HG03175 (cell line): ENCODE results near the gene ARHGAP26.

Source experiments
- ATAC-seq: cut with Tn5 transposase; IDR thresholded peaks from one replicate; pipeline ENCODE4 v1.9.1; 2021; ENCODE audit warnings: mild to moderate bottlenecking, moderate library complexity; ENCODE audit not compliant: unreplicated experiment

The ARHGAP26 gene, protein sequence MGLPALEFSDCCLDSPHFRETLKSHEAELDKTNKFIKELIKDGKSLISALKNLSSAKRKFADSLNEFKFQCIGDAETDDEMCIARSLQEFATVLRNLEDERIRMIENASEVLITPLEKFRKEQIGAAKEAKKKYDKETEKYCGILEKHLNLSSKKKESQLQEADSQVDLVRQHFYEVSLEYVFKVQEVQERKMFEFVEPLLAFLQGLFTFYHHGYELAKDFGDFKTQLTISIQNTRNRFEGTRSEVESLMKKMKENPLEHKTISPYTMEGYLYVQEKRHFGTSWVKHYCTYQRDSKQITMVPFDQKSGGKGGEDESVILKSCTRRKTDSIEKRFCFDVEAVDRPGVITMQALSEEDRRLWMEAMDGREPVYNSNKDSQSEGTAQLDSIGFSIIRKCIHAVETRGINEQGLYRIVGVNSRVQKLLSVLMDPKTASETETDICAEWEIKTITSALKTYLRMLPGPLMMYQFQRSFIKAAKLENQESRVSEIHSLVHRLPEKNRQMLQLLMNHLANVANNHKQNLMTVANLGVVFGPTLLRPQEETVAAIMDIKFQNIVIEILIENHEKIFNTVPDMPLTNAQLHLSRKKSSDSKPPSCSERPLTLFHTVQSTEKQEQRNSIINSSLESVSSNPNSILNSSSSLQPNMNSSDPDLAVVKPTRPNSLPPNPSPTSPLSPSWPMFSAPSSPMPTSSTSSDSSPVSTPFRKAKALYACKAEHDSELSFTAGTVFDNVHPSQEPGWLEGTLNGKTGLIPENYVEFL

GRCh38 chr5:142769793-142770649, at the start of gene ARHGAP26:
ARHGAP26 (plus strand) TSS chr5:142770377; CDS start chr5:142770762, 385 bp downstream.
- peak; percentile 98 for ATAC-seq

GRCh38 chr5:142720641-142721271, 49.4 kb upstream of the ARHGAP26 start:
- no peak for ATAC-seq

GRCh38 chr5:142722146-142722545, 48.0 kb upstream of the ARHGAP26 start:
- ATAC-seq = no peak

- no peak for ATAC-seq
These were observed 47.3 kb upstream of the ARHGAP26 start for GRCh38 chr5:142722896-142723295.

DNA sequence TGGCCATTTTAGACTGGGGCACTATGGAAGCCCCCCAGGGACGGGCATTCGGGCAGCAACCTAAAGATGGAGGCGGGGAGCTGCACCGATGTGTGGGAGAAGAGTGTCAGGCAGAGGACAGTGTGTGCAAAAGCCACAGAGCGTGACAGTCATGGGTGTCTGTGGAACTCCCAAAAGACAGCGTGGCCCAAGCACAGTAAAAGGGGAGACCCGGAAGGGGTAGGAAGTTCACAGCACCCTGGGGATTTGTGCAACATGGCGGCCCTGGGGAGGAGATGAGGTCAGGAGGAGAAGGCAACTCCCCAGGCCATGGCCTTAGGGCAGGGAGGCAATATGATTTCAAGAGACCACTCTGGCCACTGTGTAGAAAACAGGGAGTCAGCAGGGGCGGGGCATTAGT, 45.4 kb upstream of the ARHGAP26 start:
- ATAC-seq = no peak

- no peak for ATAC-seq
These were observed 44.7 kb upstream of the ARHGAP26 start for GRCh38 chr5:142725231-142726187.

GRCh38 chr5:142726188-142726731, 43.9 kb upstream of the ARHGAP26 start:
- ATAC-seq = no peak

DNA sequence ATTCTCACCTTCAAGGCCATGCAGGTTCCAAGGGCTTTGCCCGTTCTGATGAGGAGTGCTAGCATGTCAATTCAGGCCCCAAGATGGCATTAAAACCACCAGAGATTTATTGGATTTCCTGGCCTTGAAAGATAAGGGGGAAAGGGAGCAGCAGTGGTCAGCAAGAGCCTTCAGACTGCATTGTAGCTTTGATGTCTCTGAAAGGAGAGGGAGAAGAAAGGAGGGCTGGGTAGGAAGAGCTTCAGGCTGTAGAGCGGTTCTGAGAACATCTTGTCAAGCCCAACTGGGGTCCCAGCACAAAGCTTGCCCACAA, 42.5 kb upstream of the ARHGAP26 start:
- no peak for ATAC-seq

- ATAC-seq = no peak
These were observed 34.6 kb upstream of the ARHGAP26 start for GRCh38 chr5:142735323-142736246.

DNA sequence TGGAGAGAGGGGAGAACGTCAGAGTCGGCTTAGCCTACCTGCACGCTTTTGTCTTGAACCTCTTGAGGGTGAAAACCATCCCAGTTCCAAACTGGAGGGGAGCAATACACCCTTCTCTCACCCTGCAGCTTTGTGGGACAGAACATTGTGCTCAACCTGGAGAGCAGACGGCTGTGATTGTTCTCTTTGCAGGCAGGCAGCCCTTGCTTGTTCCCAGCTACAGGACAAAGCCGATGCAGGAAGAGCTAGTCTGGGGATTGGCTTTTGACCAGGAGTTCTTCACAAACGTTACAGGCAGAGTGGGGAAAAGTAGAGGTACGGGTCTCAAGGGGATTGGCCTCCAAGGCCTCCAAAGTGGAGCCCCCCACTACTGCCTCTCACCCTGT, 33.9 kb upstream of the ARHGAP26 start:
- ATAC-seq = no peak

- no peak for ATAC-seq
These were observed 33.0 kb upstream of the ARHGAP26 start for GRCh38 chr5:142737179-142737578.

DNA sequence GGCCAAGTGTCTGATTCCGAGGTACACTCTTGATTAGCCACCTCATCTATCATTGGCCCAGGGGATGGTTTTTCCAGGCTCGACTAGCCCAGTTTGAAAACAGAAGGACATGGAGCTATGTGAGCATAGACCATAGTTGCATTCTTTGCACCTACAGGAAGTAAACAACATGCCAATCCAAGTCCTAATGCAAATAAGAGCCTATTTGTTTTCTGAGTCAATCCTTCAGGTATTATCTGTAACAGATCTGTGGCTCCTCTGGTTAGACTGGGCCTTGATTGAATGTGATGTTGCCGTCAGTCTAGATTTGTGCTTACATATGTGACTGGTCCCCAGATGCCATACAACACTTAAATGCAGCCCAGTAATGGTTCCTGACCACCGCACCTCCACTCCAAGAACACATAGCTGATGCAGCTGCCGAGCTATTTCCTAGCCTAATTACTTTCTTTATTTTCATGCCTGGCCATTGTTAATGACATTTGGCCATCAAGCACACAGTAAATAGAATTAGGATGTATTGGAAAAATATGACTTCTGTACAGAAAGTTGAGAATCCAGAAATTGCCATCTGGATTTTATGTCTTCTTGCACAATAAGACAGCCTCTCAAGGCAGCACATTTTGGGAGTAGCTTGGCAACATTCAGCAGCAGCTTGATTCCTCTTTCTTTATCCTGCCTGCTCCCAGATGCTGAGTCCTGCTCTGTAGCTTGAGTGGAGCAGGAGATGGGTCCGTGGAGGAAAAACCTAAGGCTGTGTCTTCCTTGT, 29.5 kb upstream of the ARHGAP26 start:
- ATAC-seq = no peak

DNA sequence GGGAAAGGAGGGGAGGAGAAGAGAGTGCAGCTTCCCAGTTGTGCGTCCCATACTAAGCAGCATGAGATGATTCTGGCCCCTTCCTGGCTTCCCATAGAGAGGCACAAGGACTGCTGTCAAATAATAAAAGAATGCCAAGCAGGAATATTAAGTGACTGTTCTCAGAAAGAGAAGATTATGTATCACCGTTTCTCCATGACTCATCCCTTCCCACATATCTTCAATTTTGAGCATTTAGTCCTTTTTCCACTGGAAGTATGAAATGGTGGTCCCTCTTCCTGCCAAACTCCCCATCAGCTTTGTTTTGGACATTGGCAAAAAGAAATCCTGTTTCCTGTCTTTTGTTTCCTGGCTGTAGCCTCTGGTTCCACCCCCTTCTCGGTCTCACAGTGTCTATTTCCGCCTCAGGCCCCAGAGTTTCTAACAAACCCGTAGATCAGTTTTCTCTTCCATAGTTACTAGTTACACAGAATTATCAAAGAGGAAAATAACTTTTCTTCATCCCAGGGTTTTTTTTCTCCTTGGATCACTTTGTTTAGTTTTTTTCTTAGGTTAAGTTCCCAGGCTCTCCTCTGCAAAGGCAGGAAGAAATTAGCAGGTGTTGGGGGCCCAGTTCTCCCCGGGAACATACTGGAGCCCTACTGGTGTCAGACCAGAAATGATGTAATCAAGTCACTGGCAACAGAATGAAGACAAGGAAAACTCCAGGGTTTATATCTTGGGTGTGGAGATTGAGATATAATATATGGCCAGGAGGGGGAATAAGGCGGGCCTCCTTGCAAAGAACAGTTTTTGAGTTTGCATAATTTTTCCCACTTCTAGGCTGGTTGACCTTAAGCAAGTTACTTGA, 26.4 kb upstream of the ARHGAP26 start:
- no peak for ATAC-seq

- ATAC-seq = no peak
These were observed 24.9 kb upstream of the ARHGAP26 start for GRCh38 chr5:142745268-142745667.

GRCh38 chr5:142746532-142747433, 23.4 kb upstream of the ARHGAP26 start:
- ATAC-seq = no peak

GRCh38 chr5:142748132-142748531, 22.0 kb upstream of the ARHGAP26 start:
- no peak for ATAC-seq
